Right cardiac atrium (tissue), 5 donors: ENCODE measurements around the gene PPARGC1A. TPM values are rescaled to one million over a fixed set of nuclear protein-coding genes. Genes with fewer than 3 reads are reported as not detected.

Experiments
- ATAC-seq, 2 donors: fragments of 200-7000 bp; cut with Tn5 transposase; one replicate each; pipeline versions ENCODE4 v1.8.0 to v1.9.1; 2020; ENCODE audit warnings: moderate library complexity in 2 of 2, mild to moderate bottlenecking in 1 of 2
- DNase-seq, 3 donors: peaks; one replicate each; pipeline ENCODE4 v3.0.0-alpha.2; 2020
- H3K27ac ChIP-seq: one replicate; pipeline ENCODE4 v1.5.1; 2013; ENCODE audit warnings: mild to moderate bottlenecking, low read length, control low read depth, moderate library complexity
- H3K27me3 ChIP-seq: one replicate; pipeline ENCODE4 v1.6.1; 2013; ENCODE audit not compliant: control insufficient read depth, insufficient read depth
- H3K4me1 ChIP-seq: one replicate; pipeline ENCODE4 v1.6.1; 2013; ENCODE audit warnings: low read length; ENCODE audit not compliant: control insufficient read depth, insufficient read depth
- H3K4me3 ChIP-seq: one replicate; pipeline ENCODE4 v1.5.1; 2013; ENCODE audit warnings: low read length, control low read depth
- H3K9me3 ChIP-seq: one replicate; pipeline ENCODE4 v1.6.1; 2013; ENCODE audit warnings: low read length; ENCODE audit not compliant: control insufficient read depth
- WGBS: extraction: QIAGEN DNeasy Blood & Tissue Kit; methylation state at CpG from one replicate; pipeline ENCODE4 v1.1.7; 2013; 5-methylcytosine and 5-hydroxymethylcytosine counted together
- intact Hi-C, 4 donors: fragments of 100-400 bp; cut with DNase I; formaldehyde crosslinking; loops; one replicate each; pipeline versions ENCODE4 v1.11.0 to v1.14.0; 2022 to 2023
- polyA plus RNA-seq: library from polyadenylated mRNA; stranded (reverse); fragments of 200-250 nt; gene quantifications from one replicate; pipeline ENCODE4 v1.2.3, GENCODE V29; 2013
- total RNA-seq, 4 donors: library from RNA; stranded (reverse); fragmentation: NEBNext Ultra II Directional; extraction: Animal tissue kit (Norgen Biotek cat#: 25700); gene quantifications; one replicate each; pipeline ENCODE4 v1.2.1, GENCODE V29; 2021
- donor health status: healthy with polysubstance abuse.
- donor health status: DM: no; HTN: yes; CAD: no.
- donor health status: DM: no; HTN: no; CAD: no.
- donor health status: DM: no; HTN: yes; CAD: no; lungs with severe emphysema.
- donor health status: DM: yes; HTN: yes; CAD: no.

The PPARGC1A gene
- total and polyA plus RNA-seq, 5 donors: 22.2 to 130 (median 77.1) TPM

GRCh38 chr4:23878912-23879732 is 10.7 kb downstream of the PPARGC1A start:
- DNase-seq (no peak), ATAC-seq (no peak)
- intact Hi-C loops: no loop called here
- Histone ChIP-seq H3K4me1 (no peaks in the 10 kb centered on the region), H3K27ac (peak overlapping the region; percentile 81), H3K9me3 (no peaks in the 10 kb centered on the region), H3K4me3 (no peak overlapping the region), H3K27me3 (no peaks in the 10 kb centered on the region)
- WGBS: 44% methylated on average over 7 of the region's 7 CpGs

GRCh38 chr4:23878246-23878891 is 11.5 kb downstream of the PPARGC1A start:
- Histone ChIP-seq H3K27ac (peak overlapping the region; percentile 85), H3K27me3 (no peaks in the 10 kb centered on the region), H3K4me1 (no peaks in the 10 kb centered on the region), H3K4me3 (no peak overlapping the region), H3K9me3 (no peaks in the 10 kb centered on the region)
- no peak for ATAC-seq
- DNase-seq: no peak
- intact Hi-C loops: no loop called here
- WGBS: 48% methylated on average over 6 of the region's 6 CpGs

GRCh38 chr4:23877758-23878229 is 12.1 kb downstream of the PPARGC1A start:
- DNase-seq (peak in 1 of 3 donors; percentile 21), ATAC-seq (peak; percentile 74 to 78)
- Histone ChIP-seq H3K9me3 (no peaks in the 10 kb centered on the region), H3K4me1 (no peaks in the 10 kb centered on the region), H3K4me3 (no peak overlapping the region), H3K27me3 (no peaks in the 10 kb centered on the region), H3K27ac (peak overlapping the region; percentile 34)
- 54% methylated on average over 2 of the region's 2 CpGs for WGBS
- intact Hi-C loops: no loop called here

GRCh38 chr4:23876418-23877089 is 13.3 kb downstream of the PPARGC1A start:
- WGBS: 69% methylated on average over 3 of the region's 3 CpGs
- Histone ChIP-seq H3K27ac (peak overlapping the region; percentile 50), H3K9me3 (no peaks in the 10 kb centered on the region), H3K4me3 (no peak overlapping the region), H3K4me1 (no peaks in the 10 kb centered on the region), H3K27me3 (no peaks in the 10 kb centered on the region)
- intact Hi-C loops: no loop called here
- no peak for ATAC-seq
- no peak for DNase-seq

- intact Hi-C loops: no loop called here
- H3K4me1 ChIP-seq: no peaks in the 10 kb centered on the region
- H3K4me3 ChIP-seq: no peak overlapping the region
- DNase-seq: no peak
- H3K27ac ChIP-seq: peak overlapping the region; percentile 72
- no peak for ATAC-seq
- H3K27me3 ChIP-seq: no peaks in the 10 kb centered on the region
- 35% methylated on average over 6 of the region's 6 CpGs for WGBS
- H3K9me3 ChIP-seq: no peaks in the 10 kb centered on the region
These were observed 14.5 kb downstream of the PPARGC1A start for GRCh38 chr4:23875317-23875716.

- Histone ChIP-seq H3K9me3 (no peaks in the 10 kb centered on the region), H3K27ac (peak overlapping the region; percentile 93), H3K4me3 (no peak overlapping the region), H3K27me3 (no peaks in the 10 kb centered on the region), H3K4me1 (no peaks in the 10 kb centered on the region)
- ATAC-seq: no peak
- intact Hi-C loops: no loop called here
- 84% methylated on average over 2 of the region's 2 CpGs for WGBS
- no peak for DNase-seq
These were observed 15.3 kb downstream of the PPARGC1A start for GRCh38 chr4:23874536-23874901.

GRCh38 chr4:23873717-23874535 is 15.9 kb downstream of the PPARGC1A start:
- 50% methylated on average over 7 of the region's 7 CpGs for WGBS
- Histone ChIP-seq H3K27me3 (no peaks in the 10 kb centered on the region), H3K4me3 (no peak overlapping the region), H3K9me3 (no peaks in the 10 kb centered on the region), H3K4me1 (peaks cover under 1% of the 10 kb centered on the region), H3K27ac (peak overlapping the region; percentile 45)
- DNase-seq (no peak), ATAC-seq (peak; percentile 47 to 48)
- intact Hi-C loops: no loop called here

- Histone ChIP-seq H3K4me3 (no peak overlapping the region), H3K27me3 (no peaks in the 10 kb centered on the region), H3K27ac (peak overlapping the region; percentile 87), H3K4me1 (peaks cover 3% of the 10 kb centered on the region), H3K9me3 (no peaks in the 10 kb centered on the region)
- peak; percentile 20 to 69 for ATAC-seq
- intact Hi-C loops: no loop called here
- no peak for DNase-seq
- WGBS: 57% methylated on average over 2 of the region's 2 CpGs
These were observed 18.4 kb downstream of the PPARGC1A start for GRCh38 chr4:23871426-23871825.

GRCh38 chr4:23866450-23867075 is 23.3 kb downstream of the PPARGC1A start:
- Histone ChIP-seq H3K4me1 (peaks cover 3% of the 10 kb centered on the region), H3K9me3 (no peaks in the 10 kb centered on the region), H3K27me3 (no peaks in the 10 kb centered on the region), H3K27ac (peak overlapping the region; percentile 37), H3K4me3 (no peak overlapping the region)
- intact Hi-C loops: no loop called here
- ATAC-seq (no peak), DNase-seq (no peak)
- 55% methylated on average over 11 of the region's 11 CpGs for WGBS

GRCh38 chr4:23861897-23862296 is 27.9 kb downstream of the PPARGC1A start:
- Histone ChIP-seq H3K4me1 (peaks cover 1% of the 10 kb centered on the region), H3K27me3 (no peaks in the 10 kb centered on the region), H3K4me3 (no peak overlapping the region), H3K9me3 (no peaks in the 10 kb centered on the region), H3K27ac (no peak overlapping the region)
- WGBS: 52% methylated on average over 1 of the region's 1 CpG
- no peak for DNase-seq
- no peak for ATAC-seq
- intact Hi-C loops: no loop called here
